Upper lobe of left lung (tissue), 4 donors: Measurements from ENCODE around the gene GSTA3.

ENCODE experiments used
- EP300 ChIP-seq, 4 donors: sonication (generic); formaldehyde crosslinking; IDR thresholded peaks; one replicate each; pipeline ENCODE4 v1.5.1; 2017; ENCODE audit warnings: antibody characterized with exemption in 4 of 4, control low read depth in 2 of 4
- POLR2A ChIP-seq, 4 donors: fragments of 450-650 bp; IDR thresholded peaks; one replicate each; pipeline ENCODE4 v1.5.1; 2016 to 2017; ENCODE audit warnings: antibody characterized with exemption in 4 of 4, mild to moderate bottlenecking in 2 of 4
- TF ChIP-seq, protein P1 (sequence below), 6 experiments: fragments of 450-650 bp in 4 of 6; fragments of 200-600 bp in 2 of 6; sonication (generic) in 2 of 6; IDR thresholded peaks; one replicate each; pipeline ENCODE4 v1.5.1; 2016 to 2019; ENCODE audit warnings: antibody characterized with exemption in 6 of 6

DNA sequence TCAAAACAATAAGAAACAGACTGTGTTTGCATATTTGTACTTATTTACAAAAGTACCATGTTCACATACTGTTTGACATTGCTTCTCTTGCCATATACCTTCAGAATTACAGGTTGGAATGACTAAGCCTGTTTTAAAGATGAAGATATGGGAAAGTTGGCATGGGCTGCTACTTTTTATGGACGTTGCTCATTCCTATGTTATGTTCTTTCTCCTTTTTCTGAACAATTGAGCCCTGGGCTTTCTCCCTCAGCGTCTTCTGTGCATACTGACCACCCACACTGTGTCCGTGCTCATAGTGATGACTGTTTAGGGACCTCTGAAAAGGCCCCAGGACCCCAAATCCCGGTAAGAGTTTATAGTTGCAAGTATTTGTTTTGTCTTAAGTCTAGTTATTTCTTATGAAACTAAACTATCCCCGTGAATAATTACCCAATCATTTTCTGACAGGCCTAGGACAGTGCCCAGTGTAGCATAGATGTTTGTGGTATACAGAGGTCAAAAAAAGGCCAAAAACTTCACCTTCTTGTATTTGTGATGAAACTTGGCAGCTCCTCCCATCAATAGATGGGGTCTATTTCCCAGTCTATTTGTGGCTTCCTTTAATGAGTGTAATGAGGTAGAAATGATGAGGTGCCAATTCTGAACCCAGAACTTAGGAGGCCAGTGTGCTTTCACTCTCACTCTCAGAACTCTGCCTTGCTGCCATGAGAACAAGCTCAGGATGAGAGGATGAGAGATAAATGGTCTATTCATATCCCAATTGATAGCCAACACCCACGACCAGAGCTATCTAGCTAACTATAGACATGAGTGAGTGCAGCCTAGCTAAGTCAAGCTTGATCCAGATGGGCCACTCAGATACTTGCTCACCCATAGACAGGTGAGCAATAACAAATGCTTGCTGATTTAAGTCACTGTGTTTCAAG, 44.7 kb upstream of the GSTA3 start:
- TF ChIP-seq, protein P1, sequence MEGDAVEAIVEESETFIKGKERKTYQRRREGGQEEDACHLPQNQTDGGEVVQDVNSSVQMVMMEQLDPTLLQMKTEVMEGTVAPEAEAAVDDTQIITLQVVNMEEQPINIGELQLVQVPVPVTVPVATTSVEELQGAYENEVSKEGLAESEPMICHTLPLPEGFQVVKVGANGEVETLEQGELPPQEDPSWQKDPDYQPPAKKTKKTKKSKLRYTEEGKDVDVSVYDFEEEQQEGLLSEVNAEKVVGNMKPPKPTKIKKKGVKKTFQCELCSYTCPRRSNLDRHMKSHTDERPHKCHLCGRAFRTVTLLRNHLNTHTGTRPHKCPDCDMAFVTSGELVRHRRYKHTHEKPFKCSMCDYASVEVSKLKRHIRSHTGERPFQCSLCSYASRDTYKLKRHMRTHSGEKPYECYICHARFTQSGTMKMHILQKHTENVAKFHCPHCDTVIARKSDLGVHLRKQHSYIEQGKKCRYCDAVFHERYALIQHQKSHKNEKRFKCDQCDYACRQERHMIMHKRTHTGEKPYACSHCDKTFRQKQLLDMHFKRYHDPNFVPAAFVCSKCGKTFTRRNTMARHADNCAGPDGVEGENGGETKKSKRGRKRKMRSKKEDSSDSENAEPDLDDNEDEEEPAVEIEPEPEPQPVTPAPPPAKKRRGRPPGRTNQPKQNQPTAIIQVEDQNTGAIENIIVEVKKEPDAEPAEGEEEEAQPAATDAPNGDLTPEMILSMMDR (IDR thresholded peaks at IDR 0.05): no peak
- TF ChIP-seq POLR2A (IDR thresholded peaks at IDR 0.05) (no peak), EP300 (IDR thresholded peaks at IDR 0.05) (no peak)
